Colonic mucosa (tissue), 4 donors: ENCODE results near the gene SLC10A7. TPM values are rescaled to one million over a fixed set of nuclear protein-coding genes. Genes with fewer than 3 reads are reported as not detected.

Experiments used
- DNase-seq: peaks from one replicate; pipeline ENCODE4 v3.0.0-alpha.2; 2020
- H3K27ac ChIP-seq: fragments of 200-600 bp; one replicate; pipeline ENCODE4 v1.8.0; 2021
- H3K27me3 ChIP-seq: fragments of 200-600 bp; one replicate; pipeline ENCODE4 v1.8.0; 2021
- H3K36me3 ChIP-seq: fragments of 200-600 bp; one replicate; pipeline ENCODE4 v1.8.0; 2021
- H3K4me1 ChIP-seq: fragments of 200-600 bp; one replicate; pipeline ENCODE4 v1.8.0; 2021; ENCODE audit warnings: mild to moderate bottlenecking
- H3K4me3 ChIP-seq: fragments of 200-600 bp; one replicate; pipeline ENCODE4 v1.8.0; 2021
- H3K9ac ChIP-seq, 2 donors: one replicate each; pipeline ENCODE4 v1.7.0; 2013; ENCODE audit warnings: control low read depth in 2 of 2, low read depth in 2 of 2, low read length in 2 of 2
- H3K9me3 ChIP-seq: fragments of 200-600 bp; one replicate; pipeline ENCODE4 v1.8.0; 2021
- intact Hi-C: fragments of 100-400 bp; cut with DNase I; formaldehyde crosslinking; loops from one replicate; pipeline ENCODE4 v1.14.1; 2022
- total RNA-seq, 2 donors: library from RNA; stranded (reverse); fragmentation: NEBNext Ultra II Directional in 1 of 2; extraction: Animal tissue kit (Norgen Biotek cat#: 25700) in 1 of 2; gene quantifications; one replicate each; pipeline ENCODE4 v1.2.1, GENCODE V29; 2021
- TF ChIP-seq, protein P1 (sequence below): fragments of 200-600 bp; IDR thresholded peaks from one replicate; pipeline ENCODE4 v1.8.0; 2022; ENCODE audit warnings: antibody characterized with exemption, mild to moderate bottlenecking
- donor health status: healthy.
- donor health status: DM: no; HTN: no; CAD: no.
- donor health status: DM: no; HTN: no; CAD: no.

The SLC10A7 gene
- total RNA-seq, 2 donors from 2014 or later = 17.4 to 19.2 TPM

- no peak overlapping the region for H3K4me3 ChIP-seq
- no peaks in the 10 kb centered on the region for H3K36me3 ChIP-seq
- no peak for DNase-seq
- intact Hi-C loops = no loop called here
- H3K27ac ChIP-seq = no peak overlapping the region
- H3K9me3 ChIP-seq = no peaks in the 10 kb centered on the region
- no peaks in the 10 kb centered on the region for H3K27me3 ChIP-seq
- TF ChIP-seq, protein P1, sequence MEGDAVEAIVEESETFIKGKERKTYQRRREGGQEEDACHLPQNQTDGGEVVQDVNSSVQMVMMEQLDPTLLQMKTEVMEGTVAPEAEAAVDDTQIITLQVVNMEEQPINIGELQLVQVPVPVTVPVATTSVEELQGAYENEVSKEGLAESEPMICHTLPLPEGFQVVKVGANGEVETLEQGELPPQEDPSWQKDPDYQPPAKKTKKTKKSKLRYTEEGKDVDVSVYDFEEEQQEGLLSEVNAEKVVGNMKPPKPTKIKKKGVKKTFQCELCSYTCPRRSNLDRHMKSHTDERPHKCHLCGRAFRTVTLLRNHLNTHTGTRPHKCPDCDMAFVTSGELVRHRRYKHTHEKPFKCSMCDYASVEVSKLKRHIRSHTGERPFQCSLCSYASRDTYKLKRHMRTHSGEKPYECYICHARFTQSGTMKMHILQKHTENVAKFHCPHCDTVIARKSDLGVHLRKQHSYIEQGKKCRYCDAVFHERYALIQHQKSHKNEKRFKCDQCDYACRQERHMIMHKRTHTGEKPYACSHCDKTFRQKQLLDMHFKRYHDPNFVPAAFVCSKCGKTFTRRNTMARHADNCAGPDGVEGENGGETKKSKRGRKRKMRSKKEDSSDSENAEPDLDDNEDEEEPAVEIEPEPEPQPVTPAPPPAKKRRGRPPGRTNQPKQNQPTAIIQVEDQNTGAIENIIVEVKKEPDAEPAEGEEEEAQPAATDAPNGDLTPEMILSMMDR = no peak
- no peaks in the 10 kb centered on the region for H3K4me1 ChIP-seq
- no peak overlapping the region for H3K9ac ChIP-seq
These were observed 85.1 kb downstream of the SLC10A7 start for GRCh38 chr4:146436423-146437162.

GRCh38 chr4:146435962-146436361 is 85.8 kb downstream of the SLC10A7 start:
- TF ChIP-seq, protein P1 = no peak
- Histone ChIP-seq H3K36me3 (no peaks in the 10 kb centered on the region), H3K9me3 (no peaks in the 10 kb centered on the region), H3K27me3 (no peaks in the 10 kb centered on the region), H3K4me3 (no peak overlapping the region), H3K9ac (no peak overlapping the region), H3K4me1 (no peaks in the 10 kb centered on the region), H3K27ac (no peak overlapping the region)
- intact Hi-C loops = no loop called here
- no peak for DNase-seq

DNA sequence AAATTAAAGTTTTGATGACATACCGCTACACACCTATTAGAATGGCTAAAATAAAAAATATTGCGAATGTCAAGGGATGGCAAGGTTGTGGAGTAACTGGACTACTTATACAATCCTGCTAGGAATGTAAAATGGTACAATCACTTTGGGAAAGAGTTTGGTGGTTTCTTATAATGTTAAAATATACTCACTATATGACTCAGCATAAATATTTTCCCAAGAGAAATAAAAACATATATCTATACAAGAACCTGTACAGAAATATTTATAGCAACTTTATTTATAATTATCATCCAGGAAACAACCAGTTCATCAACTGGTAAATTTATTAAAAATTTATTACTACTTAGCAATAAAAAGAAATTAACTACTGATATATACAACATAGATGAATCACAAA is 89.7 kb downstream of the SLC10A7 start:
- H3K36me3 ChIP-seq = no peaks in the 10 kb centered on the region
- DNase-seq = no peak
- H3K27ac ChIP-seq = no peak overlapping the region
- H3K4me1 ChIP-seq = no peaks in the 10 kb centered on the region
- H3K4me3 ChIP-seq = no peak overlapping the region
- H3K9me3 ChIP-seq = no peaks in the 10 kb centered on the region
- TF ChIP-seq, protein P1 = no peak
- no peak overlapping the region for H3K9ac ChIP-seq
- intact Hi-C loops = no loop called here
- H3K27me3 ChIP-seq = no peaks in the 10 kb centered on the region

DNA sequence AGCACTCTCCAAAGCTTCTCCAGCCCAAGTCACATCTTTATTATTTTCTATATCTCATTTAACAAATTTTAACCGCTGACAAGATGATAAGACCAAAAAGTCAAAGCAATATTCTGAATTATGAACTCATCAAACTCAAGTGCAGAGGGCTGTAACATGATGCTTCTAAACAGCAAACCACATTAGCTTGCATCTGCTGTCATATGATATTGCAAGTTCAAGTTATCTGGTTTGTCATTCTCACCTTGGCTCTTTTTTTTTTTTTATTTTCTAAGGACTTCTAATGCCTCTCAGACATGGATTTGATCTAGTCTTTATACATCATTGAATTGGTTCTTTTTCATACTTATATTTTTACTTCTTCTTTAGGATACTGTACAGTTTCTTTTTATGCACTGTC is 93.4 kb downstream of the SLC10A7 start:
- TF ChIP-seq, protein P1 = no peak
- Histone ChIP-seq H3K9ac (no peak overlapping the region), H3K9me3 (no peaks in the 10 kb centered on the region), H3K27me3 (no peaks in the 10 kb centered on the region), H3K4me3 (no peak overlapping the region), H3K27ac (no peak overlapping the region), H3K4me1 (no peaks in the 10 kb centered on the region), H3K36me3 (no peaks in the 10 kb centered on the region)
- intact Hi-C loops = no loop called here
- no peak for DNase-seq

GRCh38 chr4:146417822-146418221 is 103.9 kb downstream of the SLC10A7 start:
- no peaks in the 10 kb centered on the region for H3K4me1 ChIP-seq
- H3K27me3 ChIP-seq = no peaks in the 10 kb centered on the region
- no peaks in the 10 kb centered on the region for H3K9me3 ChIP-seq
- no peaks in the 10 kb centered on the region for H3K36me3 ChIP-seq
- intact Hi-C loops = no loop called here
- TF ChIP-seq, protein P1 = no peak
- no peak overlapping the region for H3K27ac ChIP-seq
- DNase-seq = no peak
- no peak overlapping the region for H3K9ac ChIP-seq
- H3K4me3 ChIP-seq = no peak overlapping the region
